ENCODE data around the gene FOLR1. TPM values are rescaled to one million over a fixed set of nuclear protein-coding genes. Genes with fewer than 3 reads are reported as not detected.

The FOLR1 gene
- polyA plus RNA-seq, 1 of the 3 experiments (the other 2 are of a cell fraction), result not detected

DNA sequence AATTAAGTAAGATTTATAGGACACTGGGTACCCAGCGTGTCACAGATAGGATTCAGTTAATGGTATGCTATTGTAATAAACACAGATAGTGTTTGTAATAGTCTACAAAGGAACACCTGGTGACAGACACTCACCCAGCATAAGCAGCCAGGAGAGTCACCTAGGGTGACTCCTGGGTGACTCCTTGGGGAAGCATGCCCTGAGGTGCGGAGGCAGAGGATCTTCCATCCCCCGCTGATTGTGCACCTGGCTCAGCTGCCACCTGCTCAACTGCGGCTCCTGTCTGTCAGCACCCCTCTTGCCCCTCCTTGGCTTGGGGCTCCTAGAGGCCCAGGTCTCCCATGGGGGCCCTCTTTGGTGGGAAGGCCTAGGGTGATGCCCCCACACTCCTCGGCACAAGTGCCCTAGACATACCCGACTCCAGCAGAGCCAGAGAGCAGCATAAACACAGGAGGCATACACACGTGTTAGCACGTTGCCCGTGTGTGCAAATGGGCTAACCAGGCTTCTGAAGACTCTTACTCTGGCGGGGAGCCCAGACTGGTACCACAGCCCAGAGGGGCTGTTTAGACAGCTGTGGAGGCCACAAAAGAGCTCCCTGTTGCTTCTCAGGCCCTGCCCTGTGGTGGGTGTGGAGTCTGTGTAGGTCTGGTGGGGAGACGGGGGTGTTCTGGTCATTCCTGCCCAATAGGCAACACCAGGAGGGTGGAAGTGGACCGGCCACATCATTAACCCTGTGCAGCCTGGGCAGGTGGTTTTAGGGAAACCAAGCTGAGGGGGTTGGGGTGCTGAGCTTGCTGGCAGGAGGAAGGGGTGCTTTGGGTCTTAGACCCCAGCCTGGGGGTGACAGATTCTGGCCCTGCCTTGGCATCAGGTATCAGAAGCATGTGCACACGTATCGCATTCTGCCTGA, 35.6 kb downstream of the FOLR1 start:
- CTCF ChIA-PET, result interaction anchor here (0.8 to 9.1 kb wide), 9 partner anchors 9 to 206 kb away, joined by 3 to 73 read pairs (median 6); partner anchors contain the start of gene CLPB

More for the DNA sequence above, 35.6 kb downstream of the FOLR1 start:
- no peaks in the 10 kb centered on the region for H3K9me3 ChIP-seq
- peaks cover 52 to 62% of the 10 kb centered on the region in 2 experiments for H3K36me3 ChIP-seq (replicated peaks in 1 of 2; ENCODE audit: control insufficient read depth in 1 of 2, insufficient read depth in 2 of 2, low read length in 1 of 2)
- WGBS (ENCODE audit: low lambda C conversion rate), result 96% methylated on average over 4 of the region's 14 CpGs
- H3F3A ChIP-seq (replicated peaks; ENCODE audit: insufficient read depth), result peaks cover 6% of the 10 kb centered on the region
- DNase-seq, result no peak
- no peak overlapping the region for H3K4me3 ChIP-seq (ENCODE audit: low read depth in 2 of 2, low read length in 1 of 2)
- H3K27ac ChIP-seq (ENCODE audit: low read depth in 2 of 2, low read length in 1 of 2), result peak overlapping the region in 1 of 2 experiments; percentile 43; a peak in 1 of 4 replicates
- no peaks in the 10 kb centered on the region for H3K27me3 ChIP-seq (ENCODE audit: insufficient read depth)
- H3K9ac ChIP-seq, result no peak overlapping the region
- POLR2A ChIA-PET, result interaction anchor here (0.9 to 8.7 kb wide), 5 partner anchors 9 to 204 kb away, joined by 3 to 131 read pairs (median 4); no protein-coding TSS in a partner anchor
- H3K4me2 ChIP-seq, result peak overlapping the region; percentile 100; the same call in 1 of the 2 replicates
- H3K79me2 ChIP-seq (ENCODE audit: insufficient read depth), result peaks cover 60% of the 10 kb centered on the region
- peaks cover 49% of the 10 kb centered on the region for H4K20me1 ChIP-seq (ENCODE audit: insufficient read depth)
- no peak for TF ChIP-seq FOXJ3 (CRISPR knock-in tag; IDR thresholded peaks at IDR 0.05)
- TF ChIP-seq NRF1 (IDR thresholded peaks at IDR 0.05; ENCODE audit: low read depth, low read length), result no peak
- TF ChIP-seq RAD21 (IDR thresholded peaks at IDR 0.05; ENCODE audit: low read length), result no peak
- TF ChIP-seq FOXM1 (IDR thresholded peaks at IDR 0.05; ENCODE audit: low read depth), result no peak
- TF ChIP-seq, protein P1, sequence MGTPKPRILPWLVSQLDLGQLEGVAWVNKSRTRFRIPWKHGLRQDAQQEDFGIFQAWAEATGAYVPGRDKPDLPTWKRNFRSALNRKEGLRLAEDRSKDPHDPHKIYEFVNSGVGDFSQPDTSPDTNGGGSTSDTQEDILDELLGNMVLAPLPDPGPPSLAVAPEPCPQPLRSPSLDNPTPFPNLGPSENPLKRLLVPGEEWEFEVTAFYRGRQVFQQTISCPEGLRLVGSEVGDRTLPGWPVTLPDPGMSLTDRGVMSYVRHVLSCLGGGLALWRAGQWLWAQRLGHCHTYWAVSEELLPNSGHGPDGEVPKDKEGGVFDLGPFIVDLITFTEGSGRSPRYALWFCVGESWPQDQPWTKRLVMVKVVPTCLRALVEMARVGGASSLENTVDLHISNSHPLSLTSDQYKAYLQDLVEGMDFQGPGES (IDR thresholded peaks at IDR 0.05; ENCODE audit: low read depth, low read length), result no peak
- no peak for TF ChIP-seq GATA2 (CRISPR knock-in tag; IDR thresholded peaks at IDR 0.05)
- TF ChIP-seq, protein P2, sequence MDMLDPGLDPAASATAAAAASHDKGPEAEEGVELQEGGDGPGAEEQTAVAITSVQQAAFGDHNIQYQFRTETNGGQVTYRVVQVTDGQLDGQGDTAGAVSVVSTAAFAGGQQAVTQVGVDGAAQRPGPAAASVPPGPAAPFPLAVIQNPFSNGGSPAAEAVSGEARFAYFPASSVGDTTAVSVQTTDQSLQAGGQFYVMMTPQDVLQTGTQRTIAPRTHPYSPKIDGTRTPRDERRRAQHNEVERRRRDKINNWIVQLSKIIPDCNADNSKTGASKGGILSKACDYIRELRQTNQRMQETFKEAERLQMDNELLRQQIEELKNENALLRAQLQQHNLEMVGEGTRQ (IDR thresholded peaks at IDR 0.05; ENCODE audit: borderline replicate concordance, low read depth, low read length), result no peak
- TF ChIP-seq ELF1 (IDR thresholded peaks at IDR 0.05), result no peak
- TF ChIP-seq, protein P3, sequence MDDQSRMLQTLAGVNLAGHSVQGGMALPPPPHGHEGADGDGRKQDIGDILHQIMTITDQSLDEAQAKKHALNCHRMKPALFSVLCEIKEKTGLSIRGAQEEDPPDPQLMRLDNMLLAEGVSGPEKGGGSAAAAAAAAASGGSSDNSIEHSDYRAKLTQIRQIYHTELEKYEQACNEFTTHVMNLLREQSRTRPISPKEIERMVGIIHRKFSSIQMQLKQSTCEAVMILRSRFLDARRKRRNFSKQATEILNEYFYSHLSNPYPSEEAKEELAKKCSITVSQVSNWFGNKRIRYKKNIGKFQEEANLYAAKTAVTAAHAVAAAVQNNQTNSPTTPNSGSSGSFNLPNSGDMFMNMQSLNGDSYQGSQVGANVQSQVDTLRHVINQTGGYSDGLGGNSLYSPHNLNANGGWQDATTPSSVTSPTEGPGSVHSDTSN (IDR thresholded peaks at IDR 0.05), result no peak
- no peak for TF ChIP-seq GABPA (IDR thresholded peaks at IDR 0.05; ENCODE audit: low read depth)
- TF ChIP-seq, protein P4, sequence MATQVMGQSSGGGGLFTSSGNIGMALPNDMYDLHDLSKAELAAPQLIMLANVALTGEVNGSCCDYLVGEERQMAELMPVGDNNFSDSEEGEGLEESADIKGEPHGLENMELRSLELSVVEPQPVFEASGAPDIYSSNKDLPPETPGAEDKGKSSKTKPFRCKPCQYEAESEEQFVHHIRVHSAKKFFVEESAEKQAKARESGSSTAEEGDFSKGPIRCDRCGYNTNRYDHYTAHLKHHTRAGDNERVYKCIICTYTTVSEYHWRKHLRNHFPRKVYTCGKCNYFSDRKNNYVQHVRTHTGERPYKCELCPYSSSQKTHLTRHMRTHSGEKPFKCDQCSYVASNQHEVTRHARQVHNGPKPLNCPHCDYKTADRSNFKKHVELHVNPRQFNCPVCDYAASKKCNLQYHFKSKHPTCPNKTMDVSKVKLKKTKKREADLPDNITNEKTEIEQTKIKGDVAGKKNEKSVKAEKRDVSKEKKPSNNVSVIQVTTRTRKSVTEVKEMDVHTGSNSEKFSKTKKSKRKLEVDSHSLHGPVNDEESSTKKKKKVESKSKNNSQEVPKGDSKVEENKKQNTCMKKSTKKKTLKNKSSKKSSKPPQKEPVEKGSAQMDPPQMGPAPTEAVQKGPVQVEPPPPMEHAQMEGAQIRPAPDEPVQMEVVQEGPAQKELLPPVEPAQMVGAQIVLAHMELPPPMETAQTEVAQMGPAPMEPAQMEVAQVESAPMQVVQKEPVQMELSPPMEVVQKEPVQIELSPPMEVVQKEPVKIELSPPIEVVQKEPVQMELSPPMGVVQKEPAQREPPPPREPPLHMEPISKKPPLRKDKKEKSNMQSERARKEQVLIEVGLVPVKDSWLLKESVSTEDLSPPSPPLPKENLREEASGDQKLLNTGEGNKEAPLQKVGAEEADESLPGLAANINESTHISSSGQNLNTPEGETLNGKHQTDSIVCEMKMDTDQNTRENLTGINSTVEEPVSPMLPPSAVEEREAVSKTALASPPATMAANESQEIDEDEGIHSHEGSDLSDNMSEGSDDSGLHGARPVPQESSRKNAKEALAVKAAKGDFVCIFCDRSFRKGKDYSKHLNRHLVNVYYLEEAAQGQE (IDR thresholded peaks at IDR 0.05; ENCODE audit: low read depth, low read length), result no peak
- TF ChIP-seq JUND (IDR thresholded peaks at IDR 0.05), result no peak
- no peak for TF ChIP-seq TAF1 (IDR thresholded peaks at IDR 0.05; ENCODE audit: borderline replicate concordance, low read depth, low read length)
- no peak for TF ChIP-seq TEAD4 (IDR thresholded peaks at IDR 0.05; ENCODE audit: borderline replicate concordance, insufficient read depth)
- TF ChIP-seq YY1 (IDR thresholded peaks at IDR 0.05; ENCODE audit: low read depth), result no peak
- no peak for TF ChIP-seq SIN3A (IDR thresholded peaks at IDR 0.05; ENCODE audit: borderline replicate concordance, low read depth, low read length)
- no peak for TF ChIP-seq MXI1 (IDR thresholded peaks at IDR 0.05; ENCODE audit: low read depth, low read length)
- no peak for TF ChIP-seq SMC3 (IDR thresholded peaks at IDR 0.05; ENCODE audit: low read depth, low read length)
- peaks cover 5 to 31% of the 10 kb centered on the region in 2 experiments; a peak in 3 of 4 replicates for H3K4me1 ChIP-seq (ENCODE audit: control insufficient read depth in 1 of 2, insufficient read depth in 2 of 2, low read depth in 1 of 2, low read length in 1 of 2)
- no peaks in the 10 kb centered on the region for H3K9me2 ChIP-seq
- H2AFZ ChIP-seq (ENCODE audit: low read depth), result no peak overlapping the region
